OCI-LY7 (cell line): ENCODE measurements around the gene CHD2. TPM values are rescaled to one million over a fixed set of nuclear protein-coding genes. Genes with fewer than 3 reads are reported as not detected.

Experiments used
- BruUV-seq: library from RNA; stranded (reverse); fragments of 400-500 nt; replicated peaks from 2 replicates; lab custom pipeline; 2021; lab: Mats Ljungman, UMichigan
- CTCF ChIA-PET: fragments of 300-600 bp; sonication (Branson Sonifier 250); formaldehyde crosslinking; loops from one replicate; lab custom pipeline; 2022; ENCODE audit warnings: antibody characterized with exemption; ENCODE audit not compliant: unreplicated experiment; lab: Charles Lee
- POLR2A ChIA-PET: fragments of 300-600 bp; sonication (Branson Sonifier 250); formaldehyde crosslinking; loops from one replicate; lab custom pipeline; 2022; ENCODE audit warnings: antibody characterized with exemption; lab: Charles Lee
- DNase-seq: peaks from one replicate; pipeline ENCODE4 v3.0.0-alpha.2; 2015; ENCODE audit warnings: low spot score
- H2AFZ ChIP-seq: fragments of 200-600 bp; sonication (generic), shearing (Covaris generic); 2 replicates; pipeline ENCODE4 v1.6.1; 2014; ENCODE audit warnings: mild to moderate bottlenecking, antibody characterized with exemption, low read length, moderate library complexity
- H3K27ac ChIP-seq: fragments of 200-600 bp; sonication (generic); 2 replicates; pipeline ENCODE4 v1.5.1; 2014; ENCODE audit warnings: mixed run types, low read depth, mild to moderate bottlenecking, moderate library complexity, low read length, inconsistent platforms; ENCODE audit not compliant: poor library complexity, severe bottlenecking
- H3K36me3 ChIP-seq: fragments of 200-600 bp; sonication (generic); 2 replicates; pipeline ENCODE4 v1.6.1; 2014; ENCODE audit warnings: mild to moderate bottlenecking, antibody characterized with exemption, low read length, moderate library complexity, mixed read lengths; ENCODE audit not compliant: insufficient read depth
- H3K4me1 ChIP-seq: fragments of 200-600 bp; sonication (generic); 2 replicates; pipeline ENCODE4 v1.5.1; 2014; ENCODE audit warnings: mild to moderate bottlenecking, low read length; ENCODE audit not compliant: insufficient read depth, poor library complexity, severe bottlenecking
- H3K4me2 ChIP-seq: fragments of 200-600 bp; sonication (generic); 2 replicates; pipeline ENCODE4 v1.6.1; 2014; ENCODE audit warnings: mild to moderate bottlenecking, low read length
- H3K4me3 ChIP-seq: fragments of 200-600 bp; sonication (generic); 2 replicates; pipeline ENCODE4 v1.5.1; 2014; ENCODE audit warnings: mild to moderate bottlenecking, low read depth, low read length; ENCODE audit not compliant: poor library complexity, severe bottlenecking
- H3K79me2 ChIP-seq: fragments of 200-600 bp; sonication (generic); 2 replicates; pipeline ENCODE4 v1.6.1; 2016; ENCODE audit warnings: low read depth, mild to moderate bottlenecking, low read length, moderate library complexity, mixed read lengths; ENCODE audit not compliant: insufficient read depth
- H3K9me2 ChIP-seq: fragments of 200-600 bp; sonication (generic); 2 replicates; pipeline ENCODE4 v1.6.1; 2016; ENCODE audit warnings: mild to moderate bottlenecking, low read length, mixed read lengths; ENCODE audit not compliant: insufficient read depth
- H3K9me3 ChIP-seq: fragments of 200-600 bp; sonication (generic); 2 replicates; pipeline ENCODE4 v1.6.1; 2014; ENCODE audit warnings: mild to moderate bottlenecking, mixed run types, low read length, mixed read lengths
- H4K20me1 ChIP-seq: fragments of 200-600 bp; sonication (generic); 2 replicates; pipeline ENCODE4 v1.6.1; 2014; ENCODE audit warnings: mild to moderate bottlenecking, antibody characterized with exemption, low read length, moderate library complexity, mixed read lengths; ENCODE audit not compliant: insufficient read depth
- EZH2phosphoT487 ChIP-seq: fragments of 200-600 bp; sonication (generic); IDR thresholded peaks from 2 replicates; pipeline ENCODE4 v1.6.1; 2018; ENCODE audit warnings: low read depth, borderline replicate concordance, mild to moderate bottlenecking, mixed run types, antibody characterized with exemption, low read length, moderate library complexity, mixed read lengths
- intact Hi-C: fragments of 100-400 bp; cut with micrococcal nuclease; formaldehyde crosslinking; loops from one replicate; pipeline ENCODE4 v1.10.0; 2022; ENCODE audit not compliant: unreplicated experiment
- microRNA-seq: library from miRNA; unstranded; fragments of <30 nt; microRNA quantifications from one replicate; pipeline ENCODE4 v1.2.0, GENCODE V29; 2022; ENCODE audit warnings: borderline replicate concordance
- total RNA-seq, 2 experiments: library from RNA; depleted of rRNA in 1 of 2; stranded (reverse); fragments of >200 nt in 1 of 2; shearing (Covaris generic) in 1 of 2; gene quantifications; 2 replicates each; pipeline ENCODE4 v1.2.3, GENCODE V29; 2014 to 2022
- TF ChIP-seq, protein P1 (sequence below): fragments of 200-600 bp; sonication (generic); conservative IDR thresholded peaks from 2 replicates; pipeline ENCODE4 v1.5.1; 2014; ENCODE audit warnings: mild to moderate bottlenecking, antibody characterized with exemption, low read length, moderate library complexity, mixed read lengths

Gene CHD2
- total RNA-seq, 2 experiments from 2014 or later = 133 to 213 TPM

GRCh38 chr15:93076875-93077274 is 176.8 kb downstream of the CHD2 start:
- no peak for DNase-seq
- Histone ChIP-seq H3K4me3 (no peak overlapping the region), H3K9me3 (no peaks in the 10 kb centered on the region), H4K20me1 (no peaks in the 10 kb centered on the region), H2AFZ (no peak overlapping the region), H3K4me2 (no peak overlapping the region), H3K27ac (no peak overlapping the region), H3K79me2 (no peaks in the 10 kb centered on the region), H3K9me2 (no peaks in the 10 kb centered on the region), H3K36me3 (no peaks in the 10 kb centered on the region), H3K4me1 (no peaks in the 10 kb centered on the region)
- ChIA-PET CTCF (no interaction called here), POLR2A (interaction anchor here (0.6 kb wide), 1 partner anchor 11 kb away, joined by 3 read pairs; no protein-coding TSS in a partner anchor)
- BruUV-seq = no TSS peak
- intact Hi-C loops = no loop called here
- TF ChIP-seq, protein P1, sequence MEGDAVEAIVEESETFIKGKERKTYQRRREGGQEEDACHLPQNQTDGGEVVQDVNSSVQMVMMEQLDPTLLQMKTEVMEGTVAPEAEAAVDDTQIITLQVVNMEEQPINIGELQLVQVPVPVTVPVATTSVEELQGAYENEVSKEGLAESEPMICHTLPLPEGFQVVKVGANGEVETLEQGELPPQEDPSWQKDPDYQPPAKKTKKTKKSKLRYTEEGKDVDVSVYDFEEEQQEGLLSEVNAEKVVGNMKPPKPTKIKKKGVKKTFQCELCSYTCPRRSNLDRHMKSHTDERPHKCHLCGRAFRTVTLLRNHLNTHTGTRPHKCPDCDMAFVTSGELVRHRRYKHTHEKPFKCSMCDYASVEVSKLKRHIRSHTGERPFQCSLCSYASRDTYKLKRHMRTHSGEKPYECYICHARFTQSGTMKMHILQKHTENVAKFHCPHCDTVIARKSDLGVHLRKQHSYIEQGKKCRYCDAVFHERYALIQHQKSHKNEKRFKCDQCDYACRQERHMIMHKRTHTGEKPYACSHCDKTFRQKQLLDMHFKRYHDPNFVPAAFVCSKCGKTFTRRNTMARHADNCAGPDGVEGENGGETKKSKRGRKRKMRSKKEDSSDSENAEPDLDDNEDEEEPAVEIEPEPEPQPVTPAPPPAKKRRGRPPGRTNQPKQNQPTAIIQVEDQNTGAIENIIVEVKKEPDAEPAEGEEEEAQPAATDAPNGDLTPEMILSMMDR = no peak
- no peak for TF ChIP-seq EZH2phosphoT487

Small RNA genes lying within 50 kb of the gene (microRNA-seq; reads per million reads assigned to microRNA genes)
- gene MIR3175 = not detected

Other genes starting within 250 kb of the CHD2 start
- gene FAM174B, start 244.5 kb upstream of the CHD2 start, total RNA-seq (2014; rRNA removed; shearing (Covaris generic)) = 1.3 and 2.5 TPM in 2 replicates
- 18.3 and 24.4 TPM in 2 replicates for gene FAM174B, start 244.5 kb upstream of the CHD2 start, total RNA-seq (2022)
- gene RGMA, start 188.9 kb downstream of the CHD2 start, total RNA-seq (2014; rRNA removed; shearing (Covaris generic)) = not detected in 2 replicates
- not detected in 2 replicates for gene RGMA, start 188.9 kb downstream of the CHD2 start, total RNA-seq (2022)